ENCODE results near the gene LY9. TPM values are rescaled to one million over a fixed set of nuclear protein-coding genes. Genes with fewer than 3 reads are reported as not detected.
"Not testable (repeated sequence)": the region's sequence is repeated elsewhere in the genome, so short reads cannot be mapped to it uniquely, and the experiment has no call there.

The LY9 gene
- total RNA-seq, 1 experiment from 2014 or later = not detected

- DNase-seq (ENCODE audit: low spot score) = no peak
These were observed 69.4 kb downstream of the LY9 start for GRCh38 chr1:160865337-160865736.

DNA sequence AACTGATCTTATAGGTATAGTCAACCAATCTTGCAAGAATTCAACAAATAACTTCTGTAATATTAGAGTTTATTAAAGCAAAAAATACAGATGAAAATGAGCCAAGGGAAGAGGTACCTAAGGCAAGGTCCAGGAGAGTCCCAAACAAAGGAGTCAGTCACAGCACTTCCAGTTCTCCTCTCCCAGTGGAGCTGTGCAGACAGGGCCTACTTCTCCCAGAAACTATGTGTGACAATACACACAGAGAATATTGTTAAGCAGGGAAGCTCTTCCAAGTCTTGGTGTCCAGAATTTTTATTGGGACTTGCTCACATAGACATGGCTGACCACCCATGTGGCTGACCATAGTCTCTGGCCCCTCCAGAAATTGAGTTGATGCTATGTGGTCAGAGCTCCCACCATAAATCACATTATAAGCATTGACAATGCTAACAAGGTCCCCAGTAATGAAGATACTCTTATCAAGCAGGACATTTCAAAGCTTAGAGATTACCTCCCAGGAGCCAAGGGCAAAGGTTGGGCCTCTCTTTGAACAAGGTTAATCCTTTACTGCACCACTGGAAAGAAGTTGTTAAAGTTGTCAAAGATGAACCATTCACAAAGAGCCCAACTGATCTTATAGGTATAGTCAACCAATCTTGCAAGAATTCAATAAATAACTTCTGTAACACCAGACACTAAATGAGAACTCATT, 70.2 kb downstream of the LY9 start:
- no peak for DNase-seq (ENCODE audit: low spot score)

GRCh38 chr1:160866695-160867260, 70.8 kb downstream of the LY9 start:
- DNase-seq (ENCODE audit: low spot score) = no peak

DNA sequence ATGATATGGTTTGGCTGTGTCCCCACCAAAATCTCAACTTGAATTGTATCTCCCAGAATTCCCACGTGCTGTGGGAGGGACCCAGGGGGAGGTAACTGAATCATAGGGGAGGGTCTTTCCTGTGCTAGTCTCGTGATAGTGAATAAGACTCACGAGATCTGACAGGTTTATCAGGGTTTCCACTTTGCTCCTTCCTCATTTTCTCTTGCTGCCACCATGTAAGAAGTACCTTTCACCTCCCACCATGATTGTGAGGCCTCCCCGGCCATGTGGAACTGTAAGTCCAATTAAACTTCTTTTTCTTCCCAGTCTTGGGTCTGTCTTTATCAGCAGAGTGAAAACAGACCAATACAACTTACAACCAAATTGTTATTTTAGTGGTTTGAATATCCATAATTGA, 71.7 kb downstream of the LY9 start:
- DNase-seq (ENCODE audit: low spot score) = not testable (repeated sequence)

DNA sequence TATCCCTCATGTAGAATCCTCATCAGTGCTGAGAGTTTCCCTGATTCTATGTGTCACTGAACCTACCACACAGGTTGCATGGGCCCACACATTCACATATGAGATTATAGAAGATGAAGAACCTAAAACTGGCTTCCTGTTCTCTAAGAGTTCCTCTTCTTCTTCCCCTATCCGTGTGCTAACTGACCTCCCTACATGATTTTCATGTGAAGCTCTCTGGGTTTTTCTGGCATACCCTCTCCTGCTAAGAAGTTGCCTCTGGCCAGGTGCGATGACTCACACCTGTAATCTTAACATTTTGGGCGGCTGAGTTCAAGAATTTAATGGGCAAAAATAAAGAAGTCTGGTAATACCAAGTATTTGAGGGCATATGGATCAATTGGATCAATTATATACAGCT, 72.2 kb downstream of the LY9 start:
- no peak for DNase-seq (ENCODE audit: low spot score)

GRCh38 chr1:160874935-160875334, 79.0 kb downstream of the LY9 start:
- no peak for DNase-seq (ENCODE audit: low spot score)

DNA sequence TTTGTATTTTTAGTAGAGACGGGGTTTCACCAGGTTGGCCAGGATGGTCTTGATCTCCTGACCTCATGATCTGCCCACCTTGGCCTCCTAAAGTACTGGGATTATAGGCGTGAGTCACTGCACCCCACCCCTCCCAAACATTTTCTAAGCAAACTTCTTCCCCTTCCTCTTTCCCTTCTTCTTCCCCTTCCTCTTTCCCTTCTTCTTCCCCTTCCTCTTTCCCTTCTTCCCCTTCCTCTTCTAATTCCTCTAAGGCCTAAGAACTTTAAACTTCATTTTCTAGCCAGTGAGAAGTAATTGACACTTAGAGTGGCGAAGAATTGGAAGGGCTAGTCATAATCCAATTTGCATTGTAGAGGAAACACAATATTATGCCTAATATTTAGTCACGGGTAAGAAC, 79.6 kb downstream of the LY9 start:
- DNase-seq (ENCODE audit: low spot score) = not testable (repeated sequence)

DNA sequence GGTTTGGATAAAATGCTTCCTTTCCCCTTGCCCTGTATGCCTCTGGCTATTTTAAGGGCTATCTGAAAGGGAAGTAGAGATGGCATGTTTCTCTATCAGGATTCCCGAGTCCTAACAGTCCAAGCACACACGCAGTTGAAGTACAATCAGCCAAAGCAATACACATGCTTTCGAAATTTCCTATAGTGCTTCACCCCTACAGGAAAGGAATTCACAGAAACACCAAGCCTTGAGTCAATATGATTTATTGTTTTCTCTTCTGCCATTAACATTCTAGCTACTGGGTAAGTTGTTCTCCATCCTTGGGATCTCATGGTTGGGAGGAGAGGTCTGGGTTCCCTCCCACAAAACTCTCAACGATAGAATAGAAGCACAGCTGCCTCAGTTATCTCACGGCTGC, 80.3 kb downstream of the LY9 start:
- DNase-seq (ENCODE audit: low spot score) = no peak

- no peak for DNase-seq (ENCODE audit: low spot score)
These were observed 81.2 kb downstream of the LY9 start for GRCh38 chr1:160877221-160877620.

Other genes starting within 250 kb of the LY9 start
- gene CD84, start 216.7 kb upstream of the LY9 start, total RNA-seq (2014; rRNA removed; shearing (Covaris generic)) = not detected in 2 replicates
- not detected in 2 replicates for gene SLAMF1, start 149.1 kb upstream of the LY9 start, total RNA-seq (2014; rRNA removed; shearing (Covaris generic))
- gene CD48, start 84.4 kb upstream of the LY9 start, total RNA-seq (2014; rRNA removed; shearing (Covaris generic)) = not detected in 2 replicates
- not detected in 2 replicates for gene SLAMF7, start 56.9 kb upstream of the LY9 start, total RNA-seq (2014; rRNA removed; shearing (Covaris generic))
- gene CD244, start 66.7 kb downstream of the LY9 start, total RNA-seq (2014; rRNA removed; shearing (Covaris generic)) = not detected in 2 replicates
- gene ITLN1, start 89.0 kb downstream of the LY9 start, total RNA-seq (2014; rRNA removed; shearing (Covaris generic)) = not detected in 2 replicates
- gene ITLN2, start 158.6 kb downstream of the LY9 start, total RNA-seq (2014; rRNA removed; shearing (Covaris generic)) = not detected in 2 replicates
- 128 and 154 TPM in 2 replicates for gene F11R, start 225.0 kb downstream of the LY9 start, total RNA-seq (2014; rRNA removed; shearing (Covaris generic))
- 121 and 139 TPM in 2 replicates for gene TSTD1, start 242.8 kb downstream of the LY9 start, total RNA-seq (2014; rRNA removed; shearing (Covaris generic))
- 78.4 and 79.3 TPM in 2 replicates for gene USF1, start 249.8 kb downstream of the LY9 start, total RNA-seq (2014; rRNA removed; shearing (Covaris generic))

All from HT-29 (cell line).